HepG2 (cell line): ENCODE data around the gene BCL2A1. TPM values are rescaled to one million over a fixed set of nuclear protein-coding genes. Genes with fewer than 3 reads are reported as not detected.

Experiments used
- ATF7-NPFF ChIP-seq: sonication (generic); formaldehyde crosslinking; IDR thresholded peaks from 2 replicates; pipeline ENCODE4 v1.8.1; 2023; ENCODE audit warnings: mild to moderate bottlenecking, low read depth, missing genetic modification reagents, moderate library complexity
- CREB3 ChIP-seq: sonication (generic); formaldehyde crosslinking; IDR thresholded peaks from 2 replicates; pipeline ENCODE4 v1.5.0; 2020; ENCODE audit warnings: missing genetic modification reagents
- ELF4 ChIP-seq: sonication (generic); formaldehyde crosslinking; IDR thresholded peaks from 2 replicates; pipeline ENCODE4 v1.5.0; 2020; ENCODE audit warnings: missing genetic modification reagents, mild to moderate bottlenecking, moderate library complexity, borderline replicate concordance
- GATAD2A ChIP-seq: IDR thresholded peaks from 2 replicates; pipeline ENCODE4 v1.6.1; 2016
- HNRNPUL1 ChIP-seq: fragments of 200-400 bp; formaldehyde crosslinking; IDR thresholded peaks from 2 replicates; pipeline ENCODE4 v1.6.1; 2017; ENCODE audit warnings: low read depth, mild to moderate bottlenecking, low read length, moderate library complexity
- MXD3 ChIP-seq: IDR thresholded peaks from 2 replicates; pipeline ENCODE4 v1.6.1; 2016; ENCODE audit warnings: mild to moderate bottlenecking, missing biosample characterization, missing genetic modification reagents
- PHF8 ChIP-seq: sonication (generic); formaldehyde crosslinking; IDR thresholded peaks from 2 replicates; pipeline ENCODE4 v1.5.0; 2020; ENCODE audit warnings: missing genetic modification reagents
- POLR2AphosphoS2 ChIP-seq: IDR thresholded peaks from 2 replicates; pipeline ENCODE4 v1.6.1; 2011; ENCODE audit warnings: low read depth, low read length, improper control_type of control experiment
- RBM22 ChIP-seq: fragments of 200-400 bp; formaldehyde crosslinking; optimal IDR thresholded peaks from 2 replicates; pipeline ENCODE3; 2017; ENCODE audit warnings: mild to moderate bottlenecking, low read length, moderate library complexity
- RNF2 ChIP-seq: fragments of 450-650 bp; conservative IDR thresholded peaks from 2 replicates; pipeline ENCODE4 v1.6.1; 2016; ENCODE audit warnings: low read depth
- ZBTB39 ChIP-seq: sonication (generic); formaldehyde crosslinking; IDR thresholded peaks from 2 replicates; pipeline ENCODE4 v1.5.0; 2020; ENCODE audit warnings: missing genetic modification reagents
- ZNF557 ChIP-seq: sonication (generic); formaldehyde crosslinking; IDR thresholded peaks from 2 replicates; pipeline ENCODE4 v1.4.0; 2020; ENCODE audit warnings: missing genetic modification reagents
- ZNF639 ChIP-seq: conservative IDR thresholded peaks from 2 replicates; pipeline ENCODE4 v1.6.1; 2018; ENCODE audit warnings: missing genetic modification reagents
- polyA plus RNA-seq, 8 experiments: library from polyadenylated mRNA; depleted of rRNA in 3 of 8; stranded (reverse) in 7 of 8; unstranded in 1 of 8; fragments of >200 nt; fragmentation: Illumina TruSeq in 4 of 8; extraction: Trizol in 4 of 8; gene quantifications; 2 replicates each; pipeline versions ENCODE4 v1.2.1 to v1.2.3, GENCODE V29; 2011 to 2016; ENCODE audit warnings: low read depth in 4 of 8, missing spikeins in 1 of 8, mixed read lengths in 1 of 8; ENCODE audit not compliant: insufficient read depth in 1 of 8
- total RNA-seq, 5 experiments: library from RNA; depleted of rRNA; stranded (reverse); fragments of >200 nt; fragmentation: Illumina TruSeq; extraction: Trizol; gene quantifications; 2 replicates each; pipeline ENCODE4 v1.2.3, GENCODE V29; 2016; ENCODE audit warnings: low read depth in 1 of 5
- TF ChIP-seq, protein P1 (sequence below): IDR thresholded peaks from 2 replicates; pipeline ENCODE4 v1.6.1; 2016; ENCODE audit warnings: low read depth, missing genetic modification reagents, missing compliant biosample characterization
- TF ChIP-seq, protein P2 (sequence below): sonication (generic); formaldehyde crosslinking; IDR thresholded peaks from 2 replicates; pipeline ENCODE4 v1.4.0; 2020; ENCODE audit warnings: missing genetic modification reagents, borderline replicate concordance

The BCL2A1 gene
- total and polyA plus RNA-seq, 2 of the 13 experiments (the other 11 are each of a cell fraction or from before 2014, with no cell fraction given) = 0.08 to 0.31 TPM

DNA sequence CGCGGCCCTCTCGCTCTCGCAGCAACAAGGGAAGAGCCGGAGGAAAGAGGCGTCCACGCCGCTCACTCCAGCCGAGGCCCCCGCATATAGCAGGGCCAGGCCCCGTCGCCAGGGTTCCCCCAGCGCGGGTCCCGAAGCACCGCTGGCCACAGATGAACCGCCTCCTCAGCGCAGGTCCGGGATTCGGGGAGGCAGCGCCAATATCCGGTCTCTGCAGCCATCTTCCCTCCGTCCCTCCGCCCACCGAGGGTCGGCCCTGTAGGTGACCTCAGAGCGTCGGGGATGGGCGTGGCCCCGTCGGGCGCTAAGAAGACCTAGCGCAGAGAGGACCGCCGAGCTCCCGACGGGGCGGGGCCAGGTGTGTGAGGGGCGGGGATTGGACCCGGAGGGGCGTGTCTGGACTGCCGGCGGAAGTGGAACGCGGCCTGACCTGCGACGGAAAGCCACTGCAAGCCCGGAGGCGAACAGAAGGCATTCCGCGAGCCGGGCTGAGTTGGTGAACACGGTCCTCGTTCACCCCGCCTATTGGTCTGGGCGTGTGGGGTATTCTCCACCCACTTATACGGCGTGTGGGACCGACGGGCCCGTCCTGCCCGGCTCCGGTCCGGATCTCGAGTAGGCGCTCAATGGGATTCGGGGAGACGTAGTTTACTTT, 47.4 kb downstream of the BCL2A1 start (continued):
- TF ChIP-seq, protein P1, sequence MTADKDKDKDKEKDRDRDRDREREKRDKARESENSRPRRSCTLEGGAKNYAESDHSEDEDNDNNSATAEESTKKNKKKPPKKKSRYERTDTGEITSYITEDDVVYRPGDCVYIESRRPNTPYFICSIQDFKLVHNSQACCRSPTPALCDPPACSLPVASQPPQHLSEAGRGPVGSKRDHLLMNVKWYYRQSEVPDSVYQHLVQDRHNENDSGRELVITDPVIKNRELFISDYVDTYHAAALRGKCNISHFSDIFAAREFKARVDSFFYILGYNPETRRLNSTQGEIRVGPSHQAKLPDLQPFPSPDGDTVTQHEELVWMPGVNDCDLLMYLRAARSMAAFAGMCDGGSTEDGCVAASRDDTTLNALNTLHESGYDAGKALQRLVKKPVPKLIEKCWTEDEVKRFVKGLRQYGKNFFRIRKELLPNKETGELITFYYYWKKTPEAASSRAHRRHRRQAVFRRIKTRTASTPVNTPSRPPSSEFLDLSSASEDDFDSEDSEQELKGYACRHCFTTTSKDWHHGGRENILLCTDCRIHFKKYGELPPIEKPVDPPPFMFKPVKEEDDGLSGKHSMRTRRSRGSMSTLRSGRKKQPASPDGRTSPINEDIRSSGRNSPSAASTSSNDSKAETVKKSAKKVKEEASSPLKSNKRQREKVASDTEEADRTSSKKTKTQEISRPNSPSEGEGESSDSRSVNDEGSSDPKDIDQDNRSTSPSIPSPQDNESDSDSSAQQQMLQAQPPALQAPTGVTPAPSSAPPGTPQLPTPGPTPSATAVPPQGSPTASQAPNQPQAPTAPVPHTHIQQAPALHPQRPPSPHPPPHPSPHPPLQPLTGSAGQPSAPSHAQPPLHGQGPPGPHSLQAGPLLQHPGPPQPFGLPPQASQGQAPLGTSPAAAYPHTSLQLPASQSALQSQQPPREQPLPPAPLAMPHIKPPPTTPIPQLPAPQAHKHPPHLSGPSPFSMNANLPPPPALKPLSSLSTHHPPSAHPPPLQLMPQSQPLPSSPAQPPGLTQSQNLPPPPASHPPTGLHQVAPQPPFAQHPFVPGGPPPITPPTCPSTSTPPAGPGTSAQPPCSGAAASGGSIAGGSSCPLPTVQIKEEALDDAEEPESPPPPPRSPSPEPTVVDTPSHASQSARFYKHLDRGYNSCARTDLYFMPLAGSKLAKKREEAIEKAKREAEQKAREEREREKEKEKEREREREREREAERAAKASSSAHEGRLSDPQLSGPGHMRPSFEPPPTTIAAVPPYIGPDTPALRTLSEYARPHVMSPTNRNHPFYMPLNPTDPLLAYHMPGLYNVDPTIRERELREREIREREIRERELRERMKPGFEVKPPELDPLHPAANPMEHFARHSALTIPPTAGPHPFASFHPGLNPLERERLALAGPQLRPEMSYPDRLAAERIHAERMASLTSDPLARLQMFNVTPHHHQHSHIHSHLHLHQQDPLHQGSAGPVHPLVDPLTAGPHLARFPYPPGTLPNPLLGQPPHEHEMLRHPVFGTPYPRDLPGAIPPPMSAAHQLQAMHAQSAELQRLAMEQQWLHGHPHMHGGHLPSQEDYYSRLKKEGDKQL (CRISPR knock-in tag) = no peak
- TF ChIP-seq PHF8 (peak; percentile 90), GATAD2A (no peak; the same call in 1 of the 2 replicates), HNRNPUL1 (no peak), ZNF557 (CRISPR knock-in tag) (no peak), RBM22 (no peak), POLR2AphosphoS2 (no peak), MXD3 (CRISPR knock-in tag) (no peak), ELF4 (CRISPR knock-in tag) (no peak), CREB3 (CRISPR knock-in tag) (no peak; the same call in 1 of the 2 replicates), ZBTB39 (CRISPR knock-in tag) (0 out of 2 replicates have a peak, but pooled peaks have one; percentile 38), ATF7-NPFF (CRISPR knock-in tag) (0 out of 2 replicates have a peak, but pooled peaks have one; percentile 39), RNF2 (no peak), ZNF639 (CRISPR knock-in tag) (no peak)
- TF ChIP-seq, protein P2, sequence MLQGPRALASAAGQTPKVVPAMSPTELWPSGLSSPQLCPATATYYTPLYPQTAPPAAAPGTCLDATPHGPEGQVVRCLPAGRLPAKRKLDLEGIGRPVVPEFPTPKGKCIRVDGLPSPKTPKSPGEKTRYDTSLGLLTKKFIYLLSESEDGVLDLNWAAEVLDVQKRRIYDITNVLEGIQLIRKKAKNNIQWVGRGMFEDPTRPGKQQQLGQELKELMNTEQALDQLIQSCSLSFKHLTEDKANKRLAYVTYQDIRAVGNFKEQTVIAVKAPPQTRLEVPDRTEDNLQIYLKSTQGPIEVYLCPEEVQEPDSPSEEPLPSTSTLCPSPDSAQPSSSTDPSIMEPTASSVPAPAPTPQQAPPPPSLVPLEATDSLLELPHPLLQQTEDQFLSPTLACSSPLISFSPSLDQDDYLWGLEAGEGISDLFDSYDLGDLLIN (CRISPR knock-in tag) = peak; percentile 38; the same call in 1 of the 2 replicates
